K562 (cell line): ENCODE measurements around the gene UNC79. TPM values are rescaled to one million over a fixed set of nuclear protein-coding genes. Genes with fewer than 3 reads are reported as not detected.

ENCODE experiments used
- BRF2 ChIP-seq: IDR thresholded peaks from 3 replicates; pipeline ENCODE4 v1.6.1; 2011; ENCODE audit warnings: borderline replicate concordance, mild to moderate bottlenecking; ENCODE audit not compliant: insufficient read length, insufficient read depth
- CUX1 ChIP-seq: fragments of 200-800 bp; sonication (Bioruptor generic); IDR thresholded peaks from 2 replicates; pipeline ENCODE4 v1.6.1; 2016; ENCODE audit warnings: missing genetic modification characterization, missing compliant biosample characterization
- EHMT2 ChIP-seq: fragments of 450-650 bp; IDR thresholded peaks from 2 replicates; pipeline ENCODE4 v1.6.1; 2018; ENCODE audit warnings: antibody characterized with exemption
- ETV1 ChIP-seq: fragments of 450-650 bp; conservative IDR thresholded peaks from 2 replicates; pipeline ENCODE4 v1.6.1; 2016; ENCODE audit warnings: missing genetic modification characterization, control low read depth, low read depth, missing compliant biosample characterization
- EWSR1 ChIP-seq: fragments of 450-650 bp; IDR thresholded peaks from 2 replicates; pipeline ENCODE4 v1.6.1; 2018; ENCODE audit warnings: borderline replicate concordance, mild to moderate bottlenecking, low read depth, moderate library complexity; ENCODE audit not compliant: partially characterized antibody
- KAT2B ChIP-seq: IDR thresholded peaks from one replicate; pipeline ENCODE4 v1.6.1; 2012; ENCODE audit warnings: low read depth, mild to moderate bottlenecking, control low read depth, inconsistent platforms, low read length, moderate library complexity
- MEIS2 ChIP-seq: fragments of 450-650 bp; IDR thresholded peaks from 2 replicates; pipeline ENCODE4 v1.6.1; 2014; ENCODE audit warnings: mild to moderate bottlenecking; ENCODE audit not compliant: partially characterized antibody
- RFX7 ChIP-seq: fragments of 250-450 bp; sonication (Bioruptor Pico); IDR thresholded peaks from 2 replicates; pipeline ENCODE4 v1.5.1; 2021; ENCODE audit warnings: mild to moderate bottlenecking
- SIN3A ChIP-seq, 2 experiments: fragments of 150-350 bp in 1 of 2; IDR thresholded peaks; 2 replicates each; pipeline ENCODE4 v1.6.1; 2011 to 2016; ENCODE audit warnings: borderline replicate concordance in 2 of 2, low read depth in 2 of 2, low read length in 2 of 2, mild to moderate bottlenecking in 2 of 2, moderate library complexity in 2 of 2; ENCODE audit not compliant: control insufficient read depth in 1 of 2
- TFAM ChIP-seq: fragments of 250-450 bp; sonication (Bioruptor Pico); conservative IDR thresholded peaks from 2 replicates; pipeline ENCODE4 v1.5.0; 2021; ENCODE audit warnings: mild to moderate bottlenecking, moderate library complexity
- TOE1 ChIP-seq, 2 experiments: fragments of 450-650 bp in 1 of 2; sonication (generic) in 1 of 2; formaldehyde crosslinking in 1 of 2; IDR thresholded peaks; 2 replicates each; pipeline versions ENCODE4 v1.7.1 to v1.8.0; 2016 to 2022; ENCODE audit warnings: borderline replicate concordance in 2 of 2, mild to moderate bottlenecking in 2 of 2, antibody characterized with exemption in 1 of 2, inconsistent platforms in 1 of 2, low read depth in 1 of 2, missing genetic modification reagents in 1 of 2, moderate library complexity in 1 of 2
- TRIM28 ChIP-seq: fragments of 450-650 bp; IDR thresholded peaks from 2 replicates; pipeline ENCODE4 v1.6.1; 2017
- U2AF2 ChIP-seq: fragments of 200-400 bp; formaldehyde crosslinking; optimal IDR thresholded peaks from 2 replicates; pipeline ENCODE3; 2017; ENCODE audit warnings: low read depth, mild to moderate bottlenecking, low read length
- WHSC1 ChIP-seq: IDR thresholded peaks from one replicate; pipeline ENCODE4 v1.6.1; 2012; ENCODE audit warnings: low read length, control low read depth, inconsistent platforms
- ZBTB5 ChIP-seq: fragments of 450-650 bp; IDR thresholded peaks from 2 replicates; pipeline ENCODE4 v1.6.1; 2017; ENCODE audit warnings: antibody characterized with exemption
- ZBTB9 ChIP-seq: fragments of 450-650 bp; formaldehyde crosslinking; IDR thresholded peaks from 2 replicates; pipeline ENCODE4 v1.4.0; 2020; ENCODE audit warnings: mild to moderate bottlenecking, moderate library complexity
- ZEB2 ChIP-seq: fragments of 450-650 bp; IDR thresholded peaks from 2 replicates; pipeline ENCODE4 v1.6.1; 2016
- ZFX ChIP-seq: sonication (generic); formaldehyde crosslinking; IDR thresholded peaks from 2 replicates; pipeline ENCODE4 v1.8.0; 2022; ENCODE audit warnings: mild to moderate bottlenecking, missing genetic modification reagents, moderate library complexity
- ZNF778 ChIP-seq: fragments of 450-650 bp; formaldehyde crosslinking; IDR thresholded peaks from 2 replicates; pipeline ENCODE4 v1.4.0; 2020; ENCODE audit warnings: mild to moderate bottlenecking, moderate library complexity
- polyA plus RNA-seq, 8 experiments: library from polyadenylated mRNA; depleted of rRNA in 4 of 8; stranded (reverse) in 5 of 8; unstranded in 3 of 8; fragments of >200 nt; fragmentation: Nextera tagmentation in 2 of 8; fragmentation: Illumina TruSeq in 1 of 8; extraction: Ambion mirVana in 2 of 8; extraction: Trizol in 1 of 8; gene quantifications; 2 replicates each; pipeline versions ENCODE4 v1.2.1 to v1.2.3, GENCODE V29; 2011 to 2014; ENCODE audit warnings: inconsistent platforms in 1 of 8, missing spikeins in 1 of 8
- total RNA-seq, 7 experiments: library from RNA; depleted of rRNA in 6 of 7; stranded (reverse); fragments of >200 nt in 6 of 7; fragmentation: Illumina TruSeq in 2 of 7; extraction: Trizol in 2 of 7; gene quantifications; 2 replicates each; pipeline versions ENCODE4 v1.2.1 to v1.2.3, GENCODE V29; 2011 to 2021; ENCODE audit warnings: low replicate concordance in 1 of 7

UNC79 gene
- total and polyA plus RNA-seq, 9 of the 15 experiments (the other 6 are each of a cell fraction or from before 2014, with no cell fraction given), result under 0.01 to 0.04 (median 0.01) TPM; not detected in 6

- TF ChIP-seq ZBTB9 (CRISPR knock-in tag), result no peak
- peak; percentile 92 for TF ChIP-seq TRIM28
- TF ChIP-seq ETV1, result no peak
- no peak for TF ChIP-seq TFAM (CRISPR knock-in tag)
- TF ChIP-seq RFX7 (CRISPR knock-in tag), result no peak
- no peak for TF ChIP-seq MEIS2
- TF ChIP-seq ZEB2, result 0 out of 2 replicates have a peak, but pooled peaks have one; percentile 13
- TF ChIP-seq BRF2, result no peak
- no peak for TF ChIP-seq SIN3A (IDR thresholded peaks at IDR 0.05; ENCODE audit: borderline replicate concordance in 2 of 2, control insufficient read depth in 1 of 2, low read depth in 2 of 2, low read length in 2 of 2)
- no peak for TF ChIP-seq ZNF778 (CRISPR knock-in tag)
- no peak for TF ChIP-seq ZFX (CRISPR knock-in tag)
- TF ChIP-seq ZBTB5, result no peak
- no peak for TF ChIP-seq U2AF2
- TF ChIP-seq CUX1 (CRISPR knock-in tag), result no peak
- TF ChIP-seq KAT2B, result no peak
- no peak for TF ChIP-seq WHSC1
- no peak for TF ChIP-seq EWSR1
- no peak for TF ChIP-seq TOE1 (IDR thresholded peaks at IDR 0.05; ENCODE audit: borderline replicate concordance)
- no peak for TF ChIP-seq TOE1 (CRISPR knock-in tag; IDR thresholded peaks at IDR 0.05; ENCODE audit: borderline replicate concordance, low read depth)
- TF ChIP-seq EHMT2, result 0 out of 2 replicates have a peak, but pooled peaks have one; percentile 20
These were observed 89.4 kb downstream of the UNC79 start (continued) for GRCh38 chr14:93520053-93520607.
